NK-92 (cell line): Measurements from ENCODE around the gene CECR2.
"Not testable (repeated sequence)": the region's sequence is repeated elsewhere in the genome, so short reads cannot be mapped to it uniquely, and the experiment has no call there.

ENCODE experiments used
- DNase-seq: peaks from one replicate; lab custom pipeline; 2025; ENCODE audit not compliant: unreplicated experiment; lab: John Stamatoyannopoulos, UW

The CECR2 gene

DNA sequence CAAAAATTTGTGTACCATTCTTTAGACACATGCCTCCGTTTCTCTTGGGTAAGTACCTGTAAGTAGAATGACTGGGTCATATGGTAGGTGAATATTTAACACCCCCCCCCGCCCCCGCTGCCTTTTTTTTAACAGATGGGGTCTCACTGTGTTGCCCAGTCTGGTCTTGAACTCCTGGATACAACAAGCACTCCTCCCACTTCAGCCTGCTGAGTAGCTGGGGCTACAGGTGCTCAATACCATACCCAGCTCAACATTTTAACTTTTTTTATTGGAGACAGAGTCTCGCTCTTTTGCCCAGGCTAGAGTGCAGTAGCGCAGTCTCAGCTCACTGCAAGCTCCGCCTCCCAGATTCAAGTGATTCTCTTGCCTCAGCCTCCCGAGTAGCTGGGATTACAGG, 32.5 kb downstream of the CECR2 start:
- no peak for DNase-seq

GRCh38 chr22:17402293-17402692, 33.0 kb downstream of the CECR2 start:
- no peak for DNase-seq

- no peak for DNase-seq
Observed at GRCh38 chr22:17403906-17404305, 34.6 kb downstream of the CECR2 start.

- DNase-seq, result no peak
Observed at GRCh38 chr22:17407643-17408042, 38.4 kb downstream of the CECR2 start.

GRCh38 chr22:17410576-17410975, 41.3 kb downstream of the CECR2 start:
- DNase-seq, result no peak

GRCh38 chr22:17411213-17411612, 42.0 kb downstream of the CECR2 start:
- DNase-seq, result no peak

GRCh38 chr22:17412232-17412631, 43.0 kb downstream of the CECR2 start:
- no peak for DNase-seq

DNA sequence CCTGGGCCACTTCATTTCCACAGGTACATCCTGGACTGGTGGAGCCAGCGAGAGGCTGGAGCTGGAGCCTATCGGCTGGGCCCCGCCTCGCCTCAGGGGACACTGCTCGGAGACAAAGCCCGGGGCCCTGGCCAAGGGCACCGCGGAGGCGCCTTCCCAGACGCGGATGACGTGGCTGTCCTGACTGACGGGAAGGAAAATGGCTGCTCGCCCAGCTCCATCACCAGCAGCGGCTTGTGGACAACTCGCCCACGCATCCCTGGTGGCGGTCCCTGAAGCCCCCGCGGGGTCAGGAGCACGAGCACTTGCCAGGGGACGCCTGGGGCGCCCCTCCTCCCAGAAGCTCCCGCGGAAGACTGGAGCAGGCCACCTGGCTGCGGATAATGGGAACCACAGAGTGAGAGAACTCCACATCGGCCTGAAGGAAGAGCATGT, 49.6 kb downstream of the CECR2 start:
- DNase-seq, result no peak

GRCh38 chr22:17419348-17419747, 50.1 kb downstream of the CECR2 start:
- DNase-seq, result no peak

DNA sequence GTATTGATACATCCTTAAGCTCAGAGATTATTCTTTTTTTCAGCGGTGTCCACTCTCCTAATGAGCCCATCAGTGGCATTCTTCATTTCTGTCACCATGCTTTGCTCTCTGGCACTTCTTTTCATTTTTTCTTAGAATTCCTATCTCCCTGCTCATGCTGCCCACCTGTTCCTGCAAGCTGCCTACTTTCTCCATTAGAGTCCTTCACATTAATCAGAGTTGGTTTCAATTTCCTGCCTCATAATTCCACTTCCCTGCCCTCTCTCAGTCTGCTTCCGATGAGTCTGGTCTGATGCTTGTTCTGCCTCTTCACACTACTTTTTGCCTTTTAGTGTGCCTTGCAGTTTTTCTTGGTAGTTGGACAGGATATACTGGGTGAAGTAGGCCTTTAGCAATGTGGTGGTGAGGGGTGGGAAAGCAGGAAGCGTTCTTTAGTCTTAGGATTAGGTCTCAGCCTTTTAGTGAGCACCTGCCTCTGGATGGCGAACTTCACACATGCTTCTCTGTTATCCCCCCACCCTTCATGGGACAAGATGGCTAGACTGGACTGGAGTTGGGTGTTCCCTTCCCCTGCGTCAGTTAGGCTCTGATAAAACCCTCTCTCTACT, 53.6 kb downstream of the CECR2 start:
- DNase-seq, result no peak

GRCh38 chr22:17423616-17424015, 54.4 kb downstream of the CECR2 start:
- no peak for DNase-seq

- not testable (repeated sequence) for DNase-seq
Observed at GRCh38 chr22:17427528-17427927, 58.3 kb downstream of the CECR2 start.

DNA sequence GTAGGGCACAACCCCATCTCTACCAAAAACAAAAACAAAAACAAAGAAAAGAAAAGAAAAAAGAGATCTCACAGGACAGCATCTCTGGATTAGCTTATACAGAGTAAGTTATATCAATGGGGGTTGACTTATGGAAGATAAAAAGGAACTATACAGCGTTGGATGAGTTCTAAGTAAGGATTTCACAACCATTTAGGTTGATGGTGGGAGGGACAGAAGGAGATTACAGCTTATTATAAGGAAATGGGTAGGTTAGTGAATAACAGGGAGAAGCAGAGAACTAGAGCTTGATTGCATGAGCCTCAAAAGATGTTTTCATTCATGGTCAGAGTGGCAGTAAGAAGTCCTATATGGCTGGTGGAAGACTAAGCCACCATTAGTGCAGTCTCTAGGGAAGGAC, 60.3 kb downstream of the CECR2 start:
- DNase-seq, result no peak

DNA sequence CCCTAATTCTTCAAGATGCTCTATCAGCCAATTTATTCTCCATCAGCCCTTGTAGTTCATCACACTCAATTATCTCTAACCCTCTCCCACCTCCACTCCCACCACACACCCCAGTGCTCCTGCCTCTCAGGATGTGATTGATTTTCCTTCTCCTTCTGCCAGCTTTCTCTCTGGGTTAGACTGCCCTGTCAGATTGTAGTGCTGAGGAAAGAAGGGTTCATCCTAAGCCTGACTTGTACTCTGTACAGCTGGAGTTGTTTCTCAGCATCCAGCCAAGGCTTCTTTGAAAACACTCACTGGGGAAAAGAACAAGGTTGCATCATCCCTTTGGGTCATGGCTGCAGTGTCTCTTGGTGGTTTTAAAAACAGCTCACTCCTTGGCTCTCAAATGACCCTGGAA, 61.2 kb downstream of the CECR2 start:
- no peak for DNase-seq

DNA sequence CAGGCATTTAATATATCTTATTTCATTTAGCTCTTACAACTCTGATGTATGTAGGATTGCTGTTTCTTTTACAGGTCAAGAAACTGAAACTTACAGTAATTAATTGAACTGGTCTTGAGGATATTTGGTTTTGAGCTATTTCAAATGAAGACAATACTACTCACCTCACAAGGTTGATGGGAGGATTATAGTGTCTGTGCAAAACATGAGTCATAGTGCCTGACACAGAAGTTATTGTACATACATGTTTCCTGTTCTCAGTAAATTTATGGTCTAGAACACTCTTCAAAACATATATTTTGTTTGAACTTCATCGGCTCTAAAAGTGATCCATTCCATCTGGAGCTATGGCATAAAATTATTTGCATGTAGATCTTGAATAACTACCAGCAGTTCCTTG, 61.9 kb downstream of the CECR2 start:
- DNase-seq, result no peak

- DNase-seq, result no peak
Observed at GRCh38 chr22:17434856-17435255, 65.6 kb downstream of the CECR2 start.

- DNase-seq, result no peak
Observed at GRCh38 chr22:17435375-17435774, 66.1 kb downstream of the CECR2 start.

DNA sequence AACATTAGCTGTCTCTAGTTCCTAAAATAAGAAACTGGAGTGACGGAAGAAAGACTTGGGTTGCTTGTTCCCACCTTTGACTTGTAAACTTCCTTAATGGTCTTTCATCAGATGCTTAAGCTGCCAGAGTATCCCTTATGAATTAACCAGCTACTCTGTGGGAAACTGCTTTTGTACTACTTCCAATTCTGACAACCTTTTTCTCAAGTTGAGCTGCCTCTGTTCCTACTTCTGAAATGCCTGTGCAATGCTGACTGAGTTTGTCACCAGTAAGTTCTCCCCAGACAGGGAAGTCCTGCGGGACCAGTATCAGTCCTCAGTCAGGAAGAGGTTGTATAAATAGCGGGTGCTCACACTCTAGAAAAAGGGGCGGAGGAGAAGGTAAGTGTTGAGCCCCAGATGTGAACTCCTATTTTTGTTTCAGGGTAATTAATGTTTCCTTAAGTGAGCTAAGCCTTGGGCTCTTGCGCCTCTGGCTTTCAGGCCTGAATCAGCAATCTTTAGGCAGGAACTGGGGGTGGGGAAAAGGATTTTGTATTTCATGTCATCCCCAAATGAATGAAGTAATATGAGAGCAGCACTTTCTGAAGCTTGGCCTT, 67.2 kb downstream of the CECR2 start:
- DNase-seq, result no peak

DNA sequence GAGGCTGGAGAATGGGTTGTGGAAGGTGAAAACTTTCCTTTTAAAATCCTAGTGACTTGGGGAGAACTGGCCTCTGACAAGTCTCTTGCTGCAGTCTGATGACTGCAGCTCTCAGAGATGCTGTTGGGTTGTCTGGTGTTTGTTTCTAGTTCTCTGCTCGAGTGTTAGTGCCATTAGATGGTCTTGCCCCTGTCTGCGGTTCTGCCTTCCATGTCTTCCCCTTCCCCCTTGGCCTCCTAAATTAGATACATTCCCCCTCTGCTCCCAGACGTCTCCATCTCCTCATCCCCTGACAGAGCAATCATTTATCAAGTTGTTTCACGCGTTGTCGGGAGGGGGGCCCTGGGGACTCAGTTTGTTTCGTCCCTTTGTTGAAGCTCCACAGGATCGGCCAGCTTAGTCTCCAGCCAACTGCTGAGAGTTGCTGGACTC, 67.7 kb downstream of the CECR2 start:
- DNase-seq, result no peak

- no peak for DNase-seq
Observed at GRCh38 chr22:17438026-17438425, 68.8 kb downstream of the CECR2 start.

- no peak for DNase-seq
Observed at GRCh38 chr22:17441326-17441725, 72.1 kb downstream of the CECR2 start.

GRCh38 chr22:17443405-17444203, 74.3 kb downstream of the CECR2 start:
- no peak for DNase-seq
